ENCODE measurements around the gene C1GALT1C1. TPM values are rescaled to one million over a fixed set of nuclear protein-coding genes. Genes with fewer than 3 reads are reported as not detected.

Gene C1GALT1C1
- polyA plus RNA-seq, 1 of the 3 experiments (the other 2 are of a cell fraction) = 26.9 TPM

DNA sequence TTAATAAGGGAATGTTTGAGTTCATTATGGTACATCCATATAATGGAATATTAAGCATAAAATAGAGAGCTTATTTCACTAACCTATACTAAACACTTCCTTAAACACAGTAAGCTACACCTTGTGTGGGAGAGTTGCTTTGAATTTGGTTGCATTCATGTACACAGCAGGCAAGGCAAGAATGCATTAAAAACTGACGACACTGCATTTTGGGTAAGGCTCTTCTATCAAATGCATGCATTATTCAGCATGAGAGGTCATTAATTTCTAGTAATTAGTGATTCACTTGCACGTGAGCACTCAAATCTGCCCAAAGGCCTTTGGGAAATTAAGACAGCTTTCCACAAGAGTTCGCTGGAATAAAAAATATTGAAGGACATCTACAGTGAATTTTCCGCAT lies 8.8 kb upstream of the C1GALT1C1 start:
- Histone ChIP-seq H3K4me1 (ENCODE audit: control insufficient read depth in 1 of 2, insufficient read depth in 2 of 2, low read depth in 1 of 2, low read length in 1 of 2) (no peaks in the 10 kb centered on the region), H3K27me3 (ENCODE audit: insufficient read depth) (peaks cover 13% of the 10 kb centered on the region; the same call in 1 of the 2 replicates), H3K27ac (ENCODE audit: low read depth in 2 of 2, low read length in 1 of 2) (no peak overlapping the region), H3K9ac (no peak overlapping the region), H3K36me3 (replicated peaks in 1 of 2; ENCODE audit: control insufficient read depth in 1 of 2, insufficient read depth in 2 of 2, low read length in 1 of 2) (no peaks in the 10 kb centered on the region), H3K4me3 (ENCODE audit: low read depth in 2 of 2, low read length in 1 of 2) (no peak overlapping the region), H3K79me2 (ENCODE audit: insufficient read depth) (no peaks in the 10 kb centered on the region), H3K9me2 (no peaks in the 10 kb centered on the region), H2AFZ (ENCODE audit: low read depth) (no peak overlapping the region), H4K20me1 (ENCODE audit: insufficient read depth) (no peaks in the 10 kb centered on the region), H3K9me3 (no peaks in the 10 kb centered on the region), H3F3A (replicated peaks; ENCODE audit: insufficient read depth) (no peaks in the 10 kb centered on the region), H3K4me2 (no peak overlapping the region)
- ChIA-PET POLR2A (no interaction called here), CTCF (no interaction called here)
- WGBS (ENCODE audit: low lambda C conversion rate) = 43% methylated on average over 4 of the region's 4 CpGs
- TF ChIP-seq RAD21 (IDR thresholded peaks at IDR 0.05; ENCODE audit: low read length) (no peak), NFIC (IDR thresholded peaks at IDR 0.05; ENCODE audit: borderline replicate concordance) (no peak), SMC3 (IDR thresholded peaks at IDR 0.05; ENCODE audit: low read depth, low read length) (no peak), RXRA (IDR thresholded peaks at IDR 0.05; ENCODE audit: borderline replicate concordance, low read depth) (no peak), FOXJ3 (CRISPR knock-in tag; IDR thresholded peaks at IDR 0.05) (no peak), NRF1 (IDR thresholded peaks at IDR 0.05; ENCODE audit: low read depth, low read length) (no peak), PBX3 (IDR thresholded peaks at IDR 0.05) (no peak), CTCF (IDR thresholded peaks at IDR 0.05) (no peak), CHD2 (IDR thresholded peaks at IDR 0.05; ENCODE audit: low read length, partially characterized antibody) (no peak), GABPA (IDR thresholded peaks at IDR 0.05; ENCODE audit: low read depth) (no peak), USF2 (IDR thresholded peaks at IDR 0.05; ENCODE audit: borderline replicate concordance, low read depth, low read length) (no peak)
- TF ChIP-seq, protein P1, sequence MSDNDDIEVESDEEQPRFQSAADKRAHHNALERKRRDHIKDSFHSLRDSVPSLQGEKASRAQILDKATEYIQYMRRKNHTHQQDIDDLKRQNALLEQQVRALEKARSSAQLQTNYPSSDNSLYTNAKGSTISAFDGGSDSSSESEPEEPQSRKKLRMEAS (IDR thresholded peaks at IDR 0.05; ENCODE audit: low read depth) = no peak
- DNase-seq = no peak

- CTCF ChIA-PET = interaction anchor here (0.7 kb wide), 1 partner anchor 11 kb away, joined by 3 read pairs; no protein-coding TSS in a partner anchor
- H3K9ac ChIP-seq = no peak overlapping the region
- no peak overlapping the region for H3K4me3 ChIP-seq (ENCODE audit: low read depth in 2 of 2, low read length in 1 of 2)
- H2AFZ ChIP-seq (ENCODE audit: low read depth) = no peak overlapping the region
- H3K4me2 ChIP-seq = no peak overlapping the region
- 36% methylated on average over 2 of the region's 2 CpGs for WGBS (ENCODE audit: low lambda C conversion rate)
- no peaks in the 10 kb centered on the region for H3K9me2 ChIP-seq
- no peaks in the 10 kb centered on the region for H4K20me1 ChIP-seq (ENCODE audit: insufficient read depth)
- POLR2A ChIA-PET = no interaction called here
- no peak overlapping the region for H3K27ac ChIP-seq (ENCODE audit: low read depth in 2 of 2, low read length in 1 of 2)
- H3K4me1 ChIP-seq (ENCODE audit: control insufficient read depth in 1 of 2, insufficient read depth in 2 of 2, low read depth in 1 of 2, low read length in 1 of 2) = peaks cover 0 to 5% of the 10 kb centered on the region in 2 experiments; a peak in 2 of 4 replicates
- no peak for DNase-seq
- H3K36me3 ChIP-seq (replicated peaks in 1 of 2; ENCODE audit: control insufficient read depth in 1 of 2, insufficient read depth in 2 of 2, low read length in 1 of 2) = peaks cover 0 to 2% of the 10 kb centered on the region in 2 experiments
- H3K79me2 ChIP-seq (ENCODE audit: insufficient read depth) = peaks cover 24% of the 10 kb centered on the region
- H3K9me3 ChIP-seq = no peaks in the 10 kb centered on the region
- no peaks in the 10 kb centered on the region for H3K27me3 ChIP-seq (ENCODE audit: insufficient read depth)
- no peaks in the 10 kb centered on the region for H3F3A ChIP-seq (replicated peaks; ENCODE audit: insufficient read depth)
- no peak for TF ChIP-seq GATA2 (CRISPR knock-in tag; IDR thresholded peaks at IDR 0.05)
- no peak for TF ChIP-seq MXI1 (IDR thresholded peaks at IDR 0.05; ENCODE audit: low read depth, low read length)
- no peak for TF ChIP-seq NFIC (IDR thresholded peaks at IDR 0.05; ENCODE audit: borderline replicate concordance)
- no peak for TF ChIP-seq FOXM1 (IDR thresholded peaks at IDR 0.05; ENCODE audit: low read depth)
- no peak for TF ChIP-seq FOSL2 (IDR thresholded peaks at IDR 0.05; ENCODE audit: borderline replicate concordance, low read depth)
- no peak for TF ChIP-seq REST (IDR thresholded peaks at IDR 0.05; ENCODE audit: low read depth, low read length)
- TF ChIP-seq TAF1 (IDR thresholded peaks at IDR 0.05; ENCODE audit: borderline replicate concordance, low read depth, low read length) = no peak
- TF ChIP-seq EZH2phosphoT487 (IDR thresholded peaks at IDR 0.05; ENCODE audit: borderline replicate concordance, low read depth) = no peak
- no peak for TF ChIP-seq CHD2 (IDR thresholded peaks at IDR 0.05; ENCODE audit: low read length, partially characterized antibody)
- TF ChIP-seq JUND (IDR thresholded peaks at IDR 0.05) = no peak
- no peak for TF ChIP-seq RXRA (IDR thresholded peaks at IDR 0.05; ENCODE audit: borderline replicate concordance, low read depth)
- TF ChIP-seq TEAD4 (IDR thresholded peaks at IDR 0.05; ENCODE audit: borderline replicate concordance, insufficient read depth) = no peak
Observed at GRCh38 chrX:120625371-120625770, 4.5 kb downstream of the C1GALT1C1 start.
